HepG2 (cell line): ENCODE measurements around the gene FCGR3A. TPM values are rescaled to one million over a fixed set of nuclear protein-coding genes. Genes with fewer than 3 reads are reported as not detected.

ENCODE experiments used
- ATAC-seq: fragments of 200-7000 bp; cut with Tn5 transposase; 3 replicates; pipeline ENCODE4 v1.9.1; 2020; ENCODE audit warnings: mild to moderate bottlenecking, moderate library complexity
- BruUV-seq: library from RNA; stranded (reverse); fragments of 400-500 nt; replicated peaks from 2 replicates; lab custom pipeline; 2021; lab: Mats Ljungman, UMichigan
- CTCF ChIA-PET: fragments of 300-600 bp; formaldehyde crosslinking; extraction: SDS; loops from one replicate; lab custom pipeline; 2021; ENCODE audit warnings: low total read pairs, inconsistent platforms, low intra/inter-chr PET ratio; lab: Yijun Ruan, JAX
- POLR2A ChIA-PET: fragments of 350-600 bp; sonication (Branson Sonifier 250); formaldehyde crosslinking; loops from one replicate; lab custom pipeline; 2020; ENCODE audit warnings: antibody characterized with exemption, inconsistent platforms; lab: Yijun Ruan, JAX
- DNase-seq: peaks from one replicate; pipeline ENCODE4 v3.0.0-alpha.2; 2015; ENCODE audit warnings: low spot score
- FAIRE-seq: peaks from 3 replicates; lab custom pipeline; 2011; peaks lifted over from hg19 to GRCh38; lab: Jason Lieb, UNC
- H2AFZ ChIP-seq: one replicate; pipeline ENCODE4 v1.6.1; 2011; ENCODE audit warnings: low read length, inconsistent platforms
- H3K27ac ChIP-seq: fragments of 300-600 bp; 3 replicates; pipeline ENCODE4 v1.8.0; 2011; ENCODE audit warnings: mixed run types, mild to moderate bottlenecking, mixed read lengths, low read length, inconsistent platforms; ENCODE audit not compliant: insufficient read depth; ENCODE audit errors: extremely low read length
- H3K27me3 ChIP-seq, 2 experiments: fragments of 200-600 bp in 1 of 2; 2 replicates in 1 of 2; 3 replicates in 1 of 2; pipeline versions ENCODE4 v1.6.0 to v1.8.0; 2011; ENCODE audit warnings: low read length in 2 of 2, mild to moderate bottlenecking in 2 of 2, moderate library complexity in 2 of 2, inconsistent platforms in 1 of 2; ENCODE audit not compliant: insufficient read depth in 2 of 2, control insufficient read depth in 1 of 2
- H3K36me3 ChIP-seq, 2 experiments: fragments of 200-600 bp in 1 of 2; replicated peaks in 1 of 2; 2 replicates in 1 of 2; 3 replicates in 1 of 2; pipeline versions ENCODE4 v1.5.1 to v1.8.0; 2011; ENCODE audit warnings: low read length in 2 of 2, inconsistent platforms in 1 of 2; ENCODE audit not compliant: insufficient read depth in 2 of 2, control insufficient read depth in 1 of 2
- H3K4me1 ChIP-seq: 2 replicates; pipeline ENCODE4 v1.5.1; 2012; ENCODE audit warnings: low read length, inconsistent platforms; ENCODE audit not compliant: insufficient read depth
- H3K4me2 ChIP-seq: 2 replicates; pipeline ENCODE4 v1.6.0; 2011; ENCODE audit warnings: low read depth, low read length, inconsistent platforms
- H3K4me3 ChIP-seq, 3 experiments: fragments of 200-600 bp in 1 of 3; sonication (generic), shearing (Covaris generic) in 1 of 3; replicated peaks in 1 of 3; 2 replicates each; pipeline ENCODE4 v1.5.1; 2011 to 2016; ENCODE audit warnings: low read length in 3 of 3, inconsistent platforms in 2 of 3, low read depth in 2 of 3, mild to moderate bottlenecking in 2 of 3, control low read depth in 1 of 3, mixed read lengths in 1 of 3; ENCODE audit not compliant: insufficient read depth in 1 of 3
- H3K79me2 ChIP-seq: one replicate; pipeline ENCODE4 v1.6.1; 2011; ENCODE audit warnings: low read length, inconsistent platforms; ENCODE audit not compliant: insufficient read depth
- H3K9ac ChIP-seq: 2 replicates; pipeline ENCODE4 v1.6.0; 2011; ENCODE audit warnings: mild to moderate bottlenecking, low read depth, low read length, inconsistent platforms; ENCODE audit not compliant: insufficient read depth
- H3K9me3 ChIP-seq: 2 replicates; pipeline ENCODE4 v1.5.1; 2012; ENCODE audit warnings: mild to moderate bottlenecking, low read length
- H4K20me1 ChIP-seq: 2 replicates; pipeline ENCODE4 v1.6.0; 2011; ENCODE audit warnings: inconsistent platforms, mild to moderate bottlenecking, low read length, moderate library complexity; ENCODE audit not compliant: insufficient read depth
- EED ChIP-seq: sonication (generic); formaldehyde crosslinking; IDR thresholded peaks from 2 replicates; pipeline ENCODE4 v1.5.0; 2020; ENCODE audit warnings: mild to moderate bottlenecking, missing genetic modification reagents
- MAFK ChIP-seq, 2 experiments: IDR thresholded peaks in 1 of 2; conservative IDR thresholded peaks in 1 of 2; 2 replicates each; pipeline ENCODE4 v1.6.1; 2011; ENCODE audit warnings: improper control_type of control experiment in 2 of 2, low read length in 2 of 2
- NFKBIZ ChIP-seq: IDR thresholded peaks from 2 replicates; pipeline ENCODE4 v1.6.1; 2018; ENCODE audit warnings: missing genetic modification reagents, missing compliant biosample characterization
- RCOR2 ChIP-seq: IDR thresholded peaks from 2 replicates; pipeline ENCODE4 v1.6.1; 2016; ENCODE audit warnings: missing biosample characterization, missing genetic modification reagents
- SKI ChIP-seq: fragments of 450-650 bp; IDR thresholded peaks from one replicate; pipeline ENCODE4 v1.6.1; 2018; ENCODE audit warnings: mild to moderate bottlenecking; ENCODE audit not compliant: partially characterized antibody
- ZNF101 ChIP-seq: sonication (generic); formaldehyde crosslinking; IDR thresholded peaks from 2 replicates; pipeline ENCODE4 v1.4.0; 2020; ENCODE audit warnings: mild to moderate bottlenecking, low read depth, missing genetic modification reagents, borderline replicate concordance
- ZNF543 ChIP-seq: sonication (generic); formaldehyde crosslinking; IDR thresholded peaks from 2 replicates; pipeline ENCODE4 v1.4.0; 2020; ENCODE audit warnings: mild to moderate bottlenecking, missing genetic modification reagents
- ZZZ3 ChIP-seq: sonication (generic); formaldehyde crosslinking; IDR thresholded peaks from 2 replicates; pipeline ENCODE4 v1.4.0; 2020; ENCODE audit warnings: missing genetic modification reagents, mild to moderate bottlenecking, borderline replicate concordance
- WGBS: methylation state at CpG from one replicate; pipeline ENCODE4 v1.1.6; 2017; ENCODE audit warnings: low lambda C conversion rate; 5-methylcytosine and 5-hydroxymethylcytosine counted together
- in situ Hi-C: cut with HindIII; loops from 2 replicates; pipeline ENCODE4 v1.10.0; 2017; ENCODE audit warnings: low pct_unique_long_range_greater_than_20kb; ENCODE audit not compliant: extremely low pct_ligation_motif_present
- intact Hi-C: fragments of 100-400 bp; cut with micrococcal nuclease; formaldehyde crosslinking; loops from one replicate; pipeline ENCODE4 v1.10.0; 2022; ENCODE audit not compliant: unreplicated experiment
- polyA plus RNA-seq, 8 experiments: library from polyadenylated mRNA; depleted of rRNA in 3 of 8; stranded (reverse) in 7 of 8; unstranded in 1 of 8; fragments of >200 nt; fragmentation: Illumina TruSeq in 4 of 8; extraction: Trizol in 4 of 8; gene quantifications; 2 replicates each; pipeline versions ENCODE4 v1.2.1 to v1.2.3, GENCODE V29; 2011 to 2016; ENCODE audit warnings: low read depth in 4 of 8, missing spikeins in 1 of 8, mixed read lengths in 1 of 8; ENCODE audit not compliant: insufficient read depth in 1 of 8
- total RNA-seq, 5 experiments: library from RNA; depleted of rRNA; stranded (reverse); fragments of >200 nt; fragmentation: Illumina TruSeq; extraction: Trizol; gene quantifications; 2 replicates each; pipeline ENCODE4 v1.2.3, GENCODE V29; 2016; ENCODE audit warnings: low read depth in 1 of 5
- TF ChIP-seq, protein P1 (sequence below): sonication (generic); formaldehyde crosslinking; IDR thresholded peaks from 2 replicates; pipeline ENCODE4 v1.5.0; 2020; ENCODE audit warnings: mild to moderate bottlenecking, missing genetic modification reagents
- TF ChIP-seq, protein P2 (sequence below): sonication (generic); formaldehyde crosslinking; IDR thresholded peaks from 2 replicates; pipeline ENCODE4 v1.8.1; 2023; ENCODE audit warnings: missing genetic modification reagents, mild to moderate bottlenecking, borderline replicate concordance
- TF ChIP-seq, protein P3 (sequence below): sonication (generic); formaldehyde crosslinking; IDR thresholded peaks from 2 replicates; pipeline ENCODE4 v1.4.0; 2020; ENCODE audit warnings: mild to moderate bottlenecking, missing genetic modification reagents
- TF ChIP-seq, protein P4 (sequence below): sonication (generic); formaldehyde crosslinking; IDR thresholded peaks from 2 replicates; pipeline ENCODE4 v1.5.1; 2020; ENCODE audit warnings: mild to moderate bottlenecking, missing genetic modification reagents, moderate library complexity

Gene FCGR3A
- total and polyA plus RNA-seq, 2 of the 13 experiments (the other 11 are each of a cell fraction or from before 2014, with no cell fraction given): not detected

DNA sequence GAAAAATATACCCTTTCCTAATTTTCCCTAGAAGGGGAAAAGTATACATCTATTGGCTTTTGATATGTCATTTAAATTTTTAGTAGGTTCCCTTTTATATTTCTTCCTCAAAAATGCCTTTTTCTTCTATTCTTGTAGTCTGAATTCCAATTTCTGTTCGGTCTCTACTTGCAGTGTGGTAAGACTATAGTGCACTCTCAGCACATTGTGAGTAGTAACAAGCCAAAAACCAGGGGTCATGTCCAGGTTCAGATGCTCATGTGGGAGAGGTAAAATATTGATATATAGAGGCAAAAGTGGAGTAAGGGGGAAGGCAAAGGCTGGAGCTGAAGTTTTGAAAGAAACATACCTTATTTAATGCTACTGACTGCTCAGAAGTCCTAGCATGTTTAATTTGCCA is 48.4 kb downstream of the FCGR3A start:
- H3K27ac ChIP-seq: no peak overlapping the region
- peaks cover 12% of the 10 kb centered on the region for H3K4me1 ChIP-seq
- FAIRE-seq: no peak
- intact Hi-C loops (no loop called here), in situ Hi-C loops (no loop called here)
- 23% methylated on average over 1 of the region's 1 CpG for WGBS
- no peak overlapping the region for H3K4me3 ChIP-seq
- H4K20me1 ChIP-seq: no peaks in the 10 kb centered on the region
- ATAC-seq: no peak
- no TSS peak for BruUV-seq
- H3K36me3 ChIP-seq: no peaks in the 10 kb centered on the region
- CTCF ChIA-PET: no interaction called here
- H2AFZ ChIP-seq: no peak overlapping the region
- H3K9ac ChIP-seq: no peak overlapping the region
- no peaks in the 10 kb centered on the region for H3K27me3 ChIP-seq
- no peaks in the 10 kb centered on the region for H3K9me3 ChIP-seq
- DNase-seq: no peak
- POLR2A ChIA-PET: no interaction called here
- no peak for TF ChIP-seq NFKBIZ (CRISPR knock-in tag)
- TF ChIP-seq MAFK (conservative IDR thresholded peaks at IDR 0.05 in 1 of 2, IDR thresholded peaks at IDR 0.05 in 1 of 2; ENCODE audit: low read length in 2 of 2): peak in 1 of 2 experiments; percentile 43; a peak in 1 of 4 replicates
- no peaks in the 10 kb centered on the region for H3K79me2 ChIP-seq
- H3K4me2 ChIP-seq: no peak overlapping the region

DNA sequence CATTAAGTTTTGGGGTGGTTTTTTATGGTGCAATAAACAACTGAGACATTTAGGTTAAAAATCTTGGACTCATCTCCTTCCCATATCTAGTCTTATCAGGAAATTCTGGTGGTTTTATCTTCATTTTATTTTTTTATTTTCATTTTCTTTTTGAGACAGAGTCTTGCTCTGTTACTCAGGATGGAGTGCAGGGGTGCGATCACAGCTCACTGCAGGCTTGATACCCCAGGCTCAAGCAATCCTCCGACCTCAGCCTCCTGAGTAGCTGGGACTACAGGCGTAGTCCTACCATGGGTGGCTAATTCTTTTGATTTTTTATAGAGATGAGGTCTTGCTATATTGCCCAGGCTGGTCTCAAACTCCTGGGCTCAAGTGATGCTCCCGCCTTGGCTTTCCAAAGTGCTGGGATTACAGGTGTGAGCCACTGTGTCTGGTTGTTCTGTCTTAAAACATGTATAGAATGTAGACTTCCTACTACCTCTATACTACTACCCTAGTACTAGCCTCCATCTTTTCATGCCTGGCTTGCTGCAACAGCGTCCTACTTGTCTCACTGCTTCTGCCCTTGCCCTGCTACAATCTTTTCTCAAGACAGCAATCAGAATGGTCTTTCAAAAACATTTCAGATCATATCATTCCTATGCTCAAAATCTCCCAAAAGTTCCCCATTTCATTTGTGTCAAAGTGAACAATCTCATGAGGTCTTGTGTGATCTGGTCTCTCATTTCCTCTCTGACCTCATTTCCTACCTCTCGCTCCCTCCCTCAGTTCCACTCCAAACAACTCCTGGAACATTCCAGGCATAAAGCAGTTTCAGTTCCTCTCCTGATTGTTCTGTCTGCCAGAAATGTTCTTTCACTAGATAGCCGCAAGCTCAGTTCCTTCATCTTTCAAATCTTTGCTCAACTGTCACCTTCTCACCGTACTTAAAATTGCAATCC is 50.2 kb downstream of the FCGR3A start:
- Histone ChIP-seq H3K4me1 (no peaks in the 10 kb centered on the region), H3K9ac (no peak overlapping the region), H3K27ac (no peak overlapping the region), H3K79me2 (no peaks in the 10 kb centered on the region), H3K27me3 (no peaks in the 10 kb centered on the region), H2AFZ (no peak overlapping the region), H3K9me3 (no peaks in the 10 kb centered on the region), H3K4me2 (no peak overlapping the region), H3K4me3 (no peak overlapping the region), H4K20me1 (no peaks in the 10 kb centered on the region), H3K36me3 (no peaks in the 10 kb centered on the region)
- no peak for FAIRE-seq
- no peak for ATAC-seq
- in situ Hi-C loops (no loop called here), intact Hi-C loops (no loop called here)
- WGBS: 35% methylated on average over 8 of the region's 8 CpGs
- ChIA-PET POLR2A (no interaction called here), CTCF (no interaction called here)
- no TSS peak for BruUV-seq
- DNase-seq: no peak
- TF ChIP-seq SKI (no peak), EED (CRISPR knock-in tag) (no peak), RCOR2 (no peak), ZNF101 (CRISPR knock-in tag) (no peak), ZNF543 (no peak), ZZZ3 (CRISPR knock-in tag) (no peak)
- TF ChIP-seq, protein P1, sequence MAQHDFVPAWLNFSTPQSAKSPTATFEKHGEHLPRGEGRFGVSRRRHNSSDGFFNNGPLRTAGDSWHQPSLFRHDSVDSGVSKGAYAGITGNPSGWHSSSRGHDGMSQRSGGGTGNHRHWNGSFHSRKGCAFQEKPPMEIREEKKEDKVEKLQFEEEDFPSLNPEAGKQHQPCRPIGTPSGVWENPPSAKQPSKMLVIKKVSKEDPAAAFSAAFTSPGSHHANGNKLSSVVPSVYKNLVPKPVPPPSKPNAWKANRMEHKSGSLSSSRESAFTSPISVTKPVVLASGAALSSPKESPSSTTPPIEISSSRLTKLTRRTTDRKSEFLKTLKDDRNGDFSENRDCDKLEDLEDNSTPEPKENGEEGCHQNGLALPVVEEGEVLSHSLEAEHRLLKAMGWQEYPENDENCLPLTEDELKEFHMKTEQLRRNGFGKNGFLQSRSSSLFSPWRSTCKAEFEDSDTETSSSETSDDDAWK (CRISPR knock-in tag): no peak
- TF ChIP-seq, protein P2, sequence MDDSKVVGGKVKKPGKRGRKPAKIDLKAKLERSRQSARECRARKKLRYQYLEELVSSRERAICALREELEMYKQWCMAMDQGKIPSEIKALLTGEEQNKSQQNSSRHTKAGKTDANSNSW: no peak
- TF ChIP-seq, protein P3, sequence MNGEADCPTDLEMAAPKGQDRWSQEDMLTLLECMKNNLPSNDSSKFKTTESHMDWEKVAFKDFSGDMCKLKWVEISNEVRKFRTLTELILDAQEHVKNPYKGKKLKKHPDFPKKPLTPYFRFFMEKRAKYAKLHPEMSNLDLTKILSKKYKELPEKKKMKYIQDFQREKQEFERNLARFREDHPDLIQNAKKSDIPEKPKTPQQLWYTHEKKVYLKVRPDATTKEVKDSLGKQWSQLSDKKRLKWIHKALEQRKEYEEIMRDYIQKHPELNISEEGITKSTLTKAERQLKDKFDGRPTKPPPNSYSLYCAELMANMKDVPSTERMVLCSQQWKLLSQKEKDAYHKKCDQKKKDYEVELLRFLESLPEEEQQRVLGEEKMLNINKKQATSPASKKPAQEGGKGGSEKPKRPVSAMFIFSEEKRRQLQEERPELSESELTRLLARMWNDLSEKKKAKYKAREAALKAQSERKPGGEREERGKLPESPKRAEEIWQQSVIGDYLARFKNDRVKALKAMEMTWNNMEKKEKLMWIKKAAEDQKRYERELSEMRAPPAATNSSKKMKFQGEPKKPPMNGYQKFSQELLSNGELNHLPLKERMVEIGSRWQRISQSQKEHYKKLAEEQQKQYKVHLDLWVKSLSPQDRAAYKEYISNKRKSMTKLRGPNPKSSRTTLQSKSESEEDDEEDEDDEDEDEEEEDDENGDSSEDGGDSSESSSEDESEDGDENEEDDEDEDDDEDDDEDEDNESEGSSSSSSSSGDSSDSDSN (CRISPR knock-in tag): no peak
- TF ChIP-seq, protein P4, sequence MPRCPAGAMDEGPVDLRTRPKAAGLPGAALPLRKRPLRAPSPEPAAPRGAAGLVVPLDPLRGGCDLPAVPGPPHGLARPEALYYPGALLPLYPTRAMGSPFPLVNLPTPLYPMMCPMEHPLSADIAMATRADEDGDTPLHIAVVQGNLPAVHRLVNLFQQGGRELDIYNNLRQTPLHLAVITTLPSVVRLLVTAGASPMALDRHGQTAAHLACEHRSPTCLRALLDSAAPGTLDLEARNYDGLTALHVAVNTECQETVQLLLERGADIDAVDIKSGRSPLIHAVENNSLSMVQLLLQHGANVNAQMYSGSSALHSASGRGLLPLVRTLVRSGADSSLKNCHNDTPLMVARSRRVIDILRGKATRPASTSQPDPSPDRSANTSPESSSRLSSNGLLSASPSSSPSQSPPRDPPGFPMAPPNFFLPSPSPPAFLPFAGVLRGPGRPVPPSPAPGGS (CRISPR knock-in tag): no peak
